Spleen (tissue), 11 donors: ENCODE measurements around the gene SLC7A9. TPM values are rescaled to one million over a fixed set of nuclear protein-coding genes. Genes with fewer than 3 reads are reported as not detected.

Source experiments
- DNase-seq: peaks from one replicate; pipeline ENCODE4 v3.0.0-alpha.2; 2020
- H3K27ac ChIP-seq, 8 donors: fragments of 200-600 bp; sonication (generic) in 7 of 8; 1 replicate in 4 of 8; 2 replicates in 4 of 8; pipeline versions ENCODE4 v1.5.0 to v1.8.0; 2016 to 2021; ENCODE audit warnings: inconsistent platforms in 4 of 8, mild to moderate bottlenecking in 4 of 8, moderate library complexity in 1 of 8
- H3K27me3 ChIP-seq, 7 donors: fragments of 200-600 bp; sonication (generic) in 6 of 7; replicated peaks in 1 of 7; 1 replicate in 4 of 7; 2 replicates in 3 of 7; pipeline versions ENCODE4 v1.5.0 to v1.8.0; 2016 to 2021; ENCODE audit warnings: inconsistent platforms in 3 of 7, mild to moderate bottlenecking in 1 of 7
- H3K36me3 ChIP-seq, 6 donors: fragments of 200-600 bp; sonication (generic) in 5 of 6; 1 replicate in 4 of 6; 2 replicates in 2 of 6; pipeline versions ENCODE4 v1.5.0 to v1.8.0; 2016 to 2021; ENCODE audit warnings: inconsistent platforms in 2 of 6
- H3K4me1 ChIP-seq, 6 donors: fragments of 200-600 bp; sonication (generic) in 5 of 6; 1 replicate in 3 of 6; 2 replicates in 3 of 6; pipeline versions ENCODE4 v1.5.0 to v1.8.0; 2016 to 2021; ENCODE audit warnings: inconsistent platforms in 3 of 6
- H3K4me3 ChIP-seq, 8 donors: fragments of 200-600 bp; sonication (generic) in 7 of 8; 1 replicate in 4 of 8; 2 replicates in 4 of 8; pipeline versions ENCODE4 v1.5.0 to v1.8.0; 2016 to 2021; ENCODE audit warnings: inconsistent platforms in 4 of 8, mild to moderate bottlenecking in 4 of 8, moderate library complexity in 2 of 8
- H3K9me3 ChIP-seq, 8 donors: fragments of 200-600 bp; sonication (generic) in 7 of 8; 1 replicate in 4 of 8; 2 replicates in 4 of 8; pipeline versions ENCODE4 v1.5.0 to v1.8.0; 2016 to 2021; ENCODE audit warnings: inconsistent platforms in 4 of 8
- CTCF ChIP-seq, 11 experiments: fragments of 200-600 bp in 7 of 11; fragments of 450-650 bp in 4 of 11; sonication (generic) in 4 of 11; IDR thresholded peaks in 8 of 11; conservative IDR thresholded peaks in 3 of 11; 1 replicate in 7 of 11; 2 replicates in 4 of 11; pipeline versions ENCODE4 v1.4.0 to v1.8.0; 2016 to 2021; ENCODE audit warnings: antibody characterized with exemption in 11 of 11, inconsistent platforms in 4 of 11, mild to moderate bottlenecking in 1 of 11
- POLR2A ChIP-seq, 3 donors: fragments of 450-650 bp; IDR thresholded peaks; one replicate each; pipeline ENCODE4 v1.5.1; 2017; ENCODE audit warnings: antibody characterized with exemption in 3 of 3, mild to moderate bottlenecking in 1 of 3
- POLR2AphosphoS5 ChIP-seq, 3 donors: sonication (generic); formaldehyde crosslinking; IDR thresholded peaks; one replicate each; pipeline ENCODE4 v1.5.1; 2017; ENCODE audit warnings: antibody characterized with exemption in 3 of 3
- WGBS, 5 donors: extraction: QIAGEN DNeasy Blood & Tissue Kit in 3 of 5; methylation state at CpG; one replicate each; pipeline versions ENCODE4 v1.1.5 to v1.1.7; 2013 to 2018; 5-methylcytosine and 5-hydroxymethylcytosine counted together
- intact Hi-C: fragments of 100-400 bp; cut with DNase I; formaldehyde crosslinking; loops from one replicate; pipeline ENCODE4 v1.15.0; 2023; ENCODE audit warnings: low total_unique reads
- polyA plus RNA-seq, 3 donors: library from polyadenylated mRNA; stranded (reverse); fragments of 200-250 nt; gene quantifications; one replicate each; pipeline ENCODE4 v1.2.1, GENCODE V29; 2013
- total RNA-seq, 7 donors: library from RNA; depleted of rRNA in 3 of 7; stranded (reverse); fragments of >200 nt in 3 of 7; fragmentation: NEBNext Ultra II Directional in 4 of 7; extraction: Animal tissue kit (Norgen Biotek cat#: 25700) in 4 of 7; gene quantifications; one replicate each; pipeline versions ENCODE4 v1.1.0 to v1.2.1, GENCODE V29; 2016 to 2021
- donor health status: healthy with polysubstance abuse.
- donor health status: DM: no; HTN: no; CAD: no; lungs with moderate emphysema.
- donor health status: DM: no; HTN: no; CAD: no.
- donor health status: Bipolar disorder and iron deficiency.
- donor health status: healthy.
- donor health status: DM: no; HTN: no; CAD: no.
- donor health status: DM: yes; HTN: yes; CAD: no.

SLC7A9 gene
- total and polyA plus RNA-seq, 10 donors = 0.13 to 1.1 (median 0.44) TPM; not detected in 4

- intact Hi-C loops = no loop called here
- Histone ChIP-seq H3K4me1 (peaks cover 0 to under 1% (median 0%) of the 10 kb centered on the region in 6 donors), H3K27me3 (peaks cover 0 to 4% (median 0%) of the 10 kb centered on the region in 7 donors), H3K27ac (no peak overlapping the region), H3K9me3 (peaks cover 0 to 4% (median 0%) of the 10 kb centered on the region in 8 donors), H3K4me3 (no peak overlapping the region), H3K36me3 (no peaks in the 10 kb centered on the region)
- WGBS, 5 donors = 79 to 83% (median 81%) methylated on average over 8 of the region's 8 CpGs
- TF ChIP-seq CTCF (IDR thresholded peaks at IDR 0.05 in 8 of 11, conservative IDR thresholded peaks at IDR 0.05 in 3 of 11) (no peak), POLR2AphosphoS5 (IDR thresholded peaks at IDR 0.05) (no peak), POLR2A (IDR thresholded peaks at IDR 0.05) (no peak)
- DNase-seq = no peak
Measured at GRCh38 chr19:32830231-32831014, 39.1 kb downstream of the SLC7A9 start.

- TF ChIP-seq POLR2AphosphoS5 (IDR thresholded peaks at IDR 0.05) = no peak
- TF ChIP-seq POLR2A (IDR thresholded peaks at IDR 0.05) = no peak
- no peak for TF ChIP-seq CTCF (IDR thresholded peaks at IDR 0.05 in 8 of 11, conservative IDR thresholded peaks at IDR 0.05 in 3 of 11)
- no peak for DNase-seq
- WGBS, 5 donors = 87 to 91% (median 89%) methylated on average over 10 of the region's 10 CpGs
- H3K27me3 ChIP-seq = peaks cover 0 to 5% (median 0%) of the 10 kb centered on the region in 7 donors
- H3K4me3 ChIP-seq = no peak overlapping the region
- intact Hi-C loops = no loop called here
- H3K36me3 ChIP-seq = no peaks in the 10 kb centered on the region
- H3K9me3 ChIP-seq = peaks cover 0 to 4% (median 0%) of the 10 kb centered on the region in 8 donors
- H3K4me1 ChIP-seq = peaks cover 0 to 6% (median 0%) of the 10 kb centered on the region in 6 donors
- H3K27ac ChIP-seq = no peak overlapping the region
Measured at GRCh38 chr19:32829345-32829896, 40.1 kb downstream of the SLC7A9 start.

GRCh38 chr19:32828643-32829344 is 40.8 kb downstream of the SLC7A9 start:
- WGBS, 5 donors = 81 to 90% (median 86%) methylated on average over 12 to 15 of the region's 15 CpGs
- TF ChIP-seq POLR2A (IDR thresholded peaks at IDR 0.05) (no peak), POLR2AphosphoS5 (IDR thresholded peaks at IDR 0.05) (no peak), CTCF (IDR thresholded peaks at IDR 0.05 in 8 of 11, conservative IDR thresholded peaks at IDR 0.05 in 3 of 11) (no peak)
- Histone ChIP-seq H3K27ac (no peak overlapping the region), H3K36me3 (no peaks in the 10 kb centered on the region), H3K4me1 (peaks cover 0 to 6% (median 0%) of the 10 kb centered on the region in 6 donors), H3K27me3 (peaks cover 0 to 11% (median 0%) of the 10 kb centered on the region in 7 donors), H3K9me3 (peaks cover 0 to 4% (median 0%) of the 10 kb centered on the region in 8 donors), H3K4me3 (no peak overlapping the region)
- intact Hi-C loops = no loop called here
- no peak for DNase-seq
